Measurements from ENCODE around the gene ARNT2.

- TF ChIP-seq, protein P1, sequence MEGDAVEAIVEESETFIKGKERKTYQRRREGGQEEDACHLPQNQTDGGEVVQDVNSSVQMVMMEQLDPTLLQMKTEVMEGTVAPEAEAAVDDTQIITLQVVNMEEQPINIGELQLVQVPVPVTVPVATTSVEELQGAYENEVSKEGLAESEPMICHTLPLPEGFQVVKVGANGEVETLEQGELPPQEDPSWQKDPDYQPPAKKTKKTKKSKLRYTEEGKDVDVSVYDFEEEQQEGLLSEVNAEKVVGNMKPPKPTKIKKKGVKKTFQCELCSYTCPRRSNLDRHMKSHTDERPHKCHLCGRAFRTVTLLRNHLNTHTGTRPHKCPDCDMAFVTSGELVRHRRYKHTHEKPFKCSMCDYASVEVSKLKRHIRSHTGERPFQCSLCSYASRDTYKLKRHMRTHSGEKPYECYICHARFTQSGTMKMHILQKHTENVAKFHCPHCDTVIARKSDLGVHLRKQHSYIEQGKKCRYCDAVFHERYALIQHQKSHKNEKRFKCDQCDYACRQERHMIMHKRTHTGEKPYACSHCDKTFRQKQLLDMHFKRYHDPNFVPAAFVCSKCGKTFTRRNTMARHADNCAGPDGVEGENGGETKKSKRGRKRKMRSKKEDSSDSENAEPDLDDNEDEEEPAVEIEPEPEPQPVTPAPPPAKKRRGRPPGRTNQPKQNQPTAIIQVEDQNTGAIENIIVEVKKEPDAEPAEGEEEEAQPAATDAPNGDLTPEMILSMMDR (IDR thresholded peaks at IDR 0.05) = no peak
- no peak for TF ChIP-seq POLR2A (IDR thresholded peaks at IDR 0.05)
- no peak for TF ChIP-seq POLR2AphosphoS5 (IDR thresholded peaks at IDR 0.05; ENCODE audit: insufficient read depth in 1 of 2, low read depth in 1 of 2)
These were observed 16.5 kb downstream of the ARNT2 start for GRCh38 chr15:80420658-80421057.

All from vagina (tissue), 2 donors.